HG03139 (cell line): ENCODE data around the gene RIN3.
"Not testable (repeated sequence)": the region's sequence is repeated elsewhere in the genome, so short reads cannot be mapped to it uniquely, and the experiment has no call there.

Experiments
- ATAC-seq: cut with Tn5 transposase; IDR thresholded peaks from one replicate; pipeline ENCODE4 v1.9.1; 2021; ENCODE audit not compliant: unreplicated experiment

RIN3 gene

GRCh38 chr14:92706386-92706785, 192.8 kb downstream of the RIN3 start:
- no peak for ATAC-seq

- ATAC-seq, result no peak
Measured at GRCh38 chr14:92709340-92710000, 195.9 kb downstream of the RIN3 start.

- ATAC-seq, result no peak
Measured at GRCh38 chr14:92710001-92710341, 196.4 kb downstream of the RIN3 start.

GRCh38 chr14:92711976-92712653, 198.5 kb downstream of the RIN3 start:
- ATAC-seq, result no peak

GRCh38 chr14:92712654-92713051, 199.1 kb downstream of the RIN3 start:
- no peak for ATAC-seq

GRCh38 chr14:92714739-92715307, 201.2 kb downstream of the RIN3 start:
- not testable (repeated sequence) for ATAC-seq

GRCh38 chr14:92716131-92716530, 202.6 kb downstream of the RIN3 start:
- ATAC-seq, result no peak

- no peak for ATAC-seq
Measured at GRCh38 chr14:92717571-92718042, 204.0 kb downstream of the RIN3 start.

- no peak for ATAC-seq
Measured at GRCh38 chr14:92718664-92719063, 205.1 kb downstream of the RIN3 start.

- ATAC-seq, result no peak
Measured at GRCh38 chr14:92719421-92719820, 205.8 kb downstream of the RIN3 start.

- no peak for ATAC-seq
Measured at GRCh38 chr14:92719890-92720323, 206.3 kb downstream of the RIN3 start.

- ATAC-seq, result no peak
Measured at GRCh38 chr14:92724516-92725340, 211.1 kb downstream of the RIN3 start.

- ATAC-seq, result no peak
Measured at GRCh38 chr14:92726135-92726932, 212.8 kb downstream of the RIN3 start.

- ATAC-seq, result no peak
Measured at GRCh38 chr14:92726933-92727262, 213.3 kb downstream of the RIN3 start.

- peak; percentile 55 for ATAC-seq
Measured at GRCh38 chr14:92728759-92729364, 215.3 kb downstream of the RIN3 start.

GRCh38 chr14:92729634-92730358, 216.2 kb downstream of the RIN3 start:
- ATAC-seq, result peak; percentile 66

- no peak for ATAC-seq
Measured at GRCh38 chr14:92731622-92732115, 218.1 kb downstream of the RIN3 start.

GRCh38 chr14:92733007-92733406, 219.4 kb downstream of the RIN3 start:
- no peak for ATAC-seq

GRCh38 chr14:92734618-92735017, 221.0 kb downstream of the RIN3 start:
- ATAC-seq, result no peak
